HG03378 (cell line): ENCODE results near the gene NATD1.
A peak's percentile ranks its signal among the peaks of the same experiment; 100 is the strongest.

ENCODE experiments used
- ATAC-seq: cut with Tn5 transposase; IDR thresholded peaks from one replicate; pipeline ENCODE4 v1.9.1; 2021; ENCODE audit warnings: mild to moderate bottlenecking, moderate library complexity; ENCODE audit not compliant: unreplicated experiment

The NATD1 gene

GRCh38 chr17:21275579-21276263, 22.5 kb upstream of the NATD1 start:
- peak; percentile 72 for ATAC-seq

DNA sequence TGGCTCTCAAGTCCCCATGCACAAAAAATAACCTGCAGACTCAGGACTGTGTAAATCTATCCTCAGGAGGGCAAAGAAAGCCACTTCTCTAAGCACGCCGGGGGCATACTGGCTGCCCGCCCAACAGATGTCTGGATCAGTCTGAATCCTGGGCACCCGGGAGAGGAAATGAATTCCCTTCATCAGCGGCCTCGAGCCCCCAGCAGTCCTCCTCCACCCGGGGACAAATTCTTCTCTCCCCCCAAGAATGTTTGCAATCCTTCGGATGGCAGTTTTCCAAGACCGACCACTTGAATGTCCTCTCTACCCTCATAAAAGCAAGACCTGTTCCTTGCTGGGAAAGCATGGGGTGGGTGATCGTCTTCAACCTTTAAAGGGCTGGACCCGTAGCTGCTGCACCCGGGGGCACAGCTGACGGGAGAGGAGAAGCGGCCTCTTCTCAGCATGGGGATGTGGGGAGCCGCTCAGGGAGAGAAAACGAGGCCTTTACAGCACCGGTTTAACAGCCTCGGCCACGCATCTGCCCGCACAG, 21.9 kb upstream of the NATD1 start:
- ATAC-seq, result no peak

DNA sequence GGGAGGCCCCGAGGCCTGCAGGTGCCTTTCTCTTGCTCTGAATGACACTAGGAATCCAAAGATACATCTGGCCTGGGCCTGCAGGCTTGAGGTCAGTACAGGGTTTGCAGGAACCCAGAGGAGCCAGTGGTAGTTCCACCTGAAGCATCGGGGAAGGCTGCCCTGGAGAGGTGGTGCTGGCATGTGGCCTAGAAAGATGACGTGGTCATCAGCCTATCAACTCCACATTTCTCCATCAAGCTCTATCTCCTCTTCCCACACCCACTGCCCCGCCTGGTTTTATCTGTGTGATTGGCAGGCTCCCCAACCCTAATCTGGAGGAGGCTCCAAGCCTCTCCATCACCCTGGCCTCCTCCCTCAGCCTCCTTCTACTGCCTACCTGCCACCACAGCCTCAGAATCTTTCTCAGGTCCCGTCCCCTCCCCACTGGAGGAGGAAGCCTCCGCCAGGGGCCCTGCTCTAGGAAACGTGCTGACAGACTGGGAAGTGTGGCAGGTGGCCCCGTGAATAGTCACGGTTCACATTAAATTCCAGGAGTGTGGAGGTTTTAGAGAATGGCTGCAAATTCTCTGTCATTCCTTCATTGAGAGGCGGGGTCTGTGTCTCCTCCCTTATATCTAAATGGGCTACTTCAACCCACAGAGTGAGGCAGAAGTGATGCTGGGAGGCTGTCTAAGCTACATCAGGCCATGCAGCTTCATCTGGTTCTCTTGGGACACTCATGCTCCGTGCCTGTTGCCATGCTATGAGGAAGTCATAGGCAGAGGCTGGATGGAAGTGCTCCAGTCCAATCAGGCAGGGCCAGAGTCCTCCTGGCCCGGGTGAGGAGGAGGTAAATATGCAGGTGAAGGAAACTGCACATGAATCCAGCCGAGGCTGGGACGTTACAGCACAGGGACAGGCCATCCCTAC, 19.9 kb upstream of the NATD1 start:
- ATAC-seq, result no peak

DNA sequence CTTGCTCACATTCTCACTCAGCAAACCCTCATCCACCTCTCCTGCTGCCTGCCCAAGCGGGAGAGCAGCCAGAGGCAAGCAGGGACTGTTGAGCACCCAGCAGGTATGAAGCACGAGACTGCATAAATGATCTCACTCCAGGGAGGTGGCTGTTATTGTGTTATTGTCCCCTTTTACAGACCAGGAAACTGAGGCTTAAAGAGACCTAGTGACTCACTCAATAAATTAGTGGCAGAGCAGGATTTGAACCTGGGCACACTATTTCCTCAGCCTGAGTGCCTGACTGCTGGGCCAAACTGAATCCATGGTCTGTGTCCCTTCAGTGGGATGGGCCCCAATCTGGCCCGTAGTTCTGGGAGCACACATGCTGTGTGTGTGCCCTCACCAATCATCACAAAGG, 19.0 kb upstream of the NATD1 start:
- ATAC-seq, result no peak

DNA sequence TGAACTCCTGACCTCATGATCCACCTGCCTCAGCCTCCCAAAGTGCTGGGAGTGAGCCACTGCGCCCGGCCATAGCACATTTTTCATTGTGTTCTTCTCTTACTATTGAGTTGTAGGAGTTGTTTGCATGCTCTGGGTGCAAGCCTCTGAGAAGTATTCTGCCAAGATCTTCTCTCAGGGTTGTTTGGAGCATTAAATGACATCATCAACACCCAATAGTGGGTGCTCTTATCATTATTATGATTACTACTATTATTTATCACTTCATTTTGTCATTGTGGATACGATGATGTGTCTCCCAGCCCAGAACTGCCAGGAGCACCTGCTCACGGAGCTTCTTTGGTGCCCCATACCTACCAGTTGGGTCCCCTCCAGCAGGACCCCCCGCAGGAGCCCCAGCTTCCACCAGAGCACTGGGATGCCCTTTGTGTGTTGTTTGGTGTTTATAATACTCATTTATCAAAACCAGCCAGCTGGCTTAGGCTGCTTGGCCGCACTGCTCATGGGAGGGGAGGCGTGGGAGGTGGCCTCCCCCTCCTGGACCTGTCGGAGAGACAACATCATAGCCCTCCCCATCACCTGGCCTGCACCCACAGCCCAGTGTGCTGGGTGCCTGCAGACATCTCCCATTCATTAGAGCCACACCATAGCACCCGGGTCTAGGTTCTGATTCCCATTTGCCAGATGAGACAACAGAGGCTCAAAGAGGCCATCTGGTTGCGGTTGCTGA, 18.4 kb upstream of the NATD1 start:
- ATAC-seq, result no peak

DNA sequence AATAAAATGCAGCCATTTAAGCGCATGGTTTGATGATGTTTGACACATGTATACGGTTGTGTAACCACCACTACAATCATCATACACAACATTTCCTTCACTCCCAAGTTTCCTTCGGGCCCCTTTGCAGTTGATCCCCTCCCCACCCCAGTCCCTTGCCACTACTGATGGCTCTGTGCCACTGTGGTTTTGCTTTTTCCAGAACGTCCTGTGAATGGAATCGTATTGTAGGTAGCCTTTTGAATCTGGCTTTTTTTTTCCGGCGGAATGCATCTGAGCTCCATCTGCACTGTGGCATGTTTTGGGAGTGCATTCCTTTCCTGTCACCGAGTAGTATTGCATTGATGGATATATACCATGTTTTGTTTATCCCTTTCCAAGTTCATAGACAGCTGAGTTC, 16.2 kb upstream of the NATD1 start:
- no peak for ATAC-seq

DNA sequence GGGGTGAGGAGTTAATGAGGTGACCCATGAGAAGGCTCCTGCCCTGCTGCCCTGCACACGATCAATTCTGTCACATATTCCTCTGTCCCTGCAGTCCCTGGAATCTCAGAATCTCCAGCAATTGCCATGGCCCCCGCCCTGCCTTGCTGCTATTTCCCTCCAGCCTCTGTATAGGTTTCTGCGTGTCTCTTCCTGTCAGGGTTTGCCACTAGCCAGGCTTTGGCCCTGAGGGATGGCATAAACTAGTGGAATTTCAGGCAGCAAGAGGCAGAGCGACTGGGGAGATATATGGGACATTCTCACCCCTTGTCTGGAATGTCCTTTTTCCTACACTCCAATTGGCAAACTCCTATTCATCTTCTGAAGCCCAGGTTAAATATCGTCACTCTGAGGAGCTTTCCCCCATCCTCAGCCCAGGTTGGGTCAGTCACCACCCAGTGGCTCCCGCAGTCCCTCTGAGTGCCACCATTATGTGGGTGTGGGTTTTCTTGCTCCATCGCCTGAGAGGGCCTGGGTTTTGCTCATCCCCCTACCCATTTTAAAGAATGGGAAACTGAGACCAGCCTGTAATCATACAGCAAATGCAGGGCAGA, 15.5 kb upstream of the NATD1 start:
- no peak for ATAC-seq

- no peak for ATAC-seq
These were observed 10.2 kb upstream of the NATD1 start for GRCh38 chr17:21263376-21263775.

GRCh38 chr17:21262259-21262993, 9.2 kb upstream of the NATD1 start:
- ATAC-seq, result no peak

DNA sequence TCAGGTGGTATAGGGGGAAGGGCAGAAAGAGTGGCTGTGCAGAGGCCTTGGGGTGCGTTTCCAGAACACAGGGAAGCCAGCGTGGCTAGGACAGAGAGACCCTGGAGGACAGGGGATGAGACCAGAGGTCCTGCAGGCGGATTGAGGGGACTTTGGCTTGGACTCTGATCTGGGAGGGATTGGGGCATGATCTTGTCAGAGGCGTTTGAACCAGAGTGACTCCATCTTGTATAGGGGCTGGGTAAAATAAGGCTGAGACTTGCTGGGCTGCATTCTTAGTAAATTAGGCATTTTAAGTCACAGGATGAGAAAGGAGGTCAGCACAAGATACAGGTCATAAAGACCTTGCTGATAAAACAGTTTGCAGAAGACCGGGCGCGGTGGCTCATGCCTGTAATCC, 5.4 kb upstream of the NATD1 start:
- ATAC-seq, result no peak

DNA sequence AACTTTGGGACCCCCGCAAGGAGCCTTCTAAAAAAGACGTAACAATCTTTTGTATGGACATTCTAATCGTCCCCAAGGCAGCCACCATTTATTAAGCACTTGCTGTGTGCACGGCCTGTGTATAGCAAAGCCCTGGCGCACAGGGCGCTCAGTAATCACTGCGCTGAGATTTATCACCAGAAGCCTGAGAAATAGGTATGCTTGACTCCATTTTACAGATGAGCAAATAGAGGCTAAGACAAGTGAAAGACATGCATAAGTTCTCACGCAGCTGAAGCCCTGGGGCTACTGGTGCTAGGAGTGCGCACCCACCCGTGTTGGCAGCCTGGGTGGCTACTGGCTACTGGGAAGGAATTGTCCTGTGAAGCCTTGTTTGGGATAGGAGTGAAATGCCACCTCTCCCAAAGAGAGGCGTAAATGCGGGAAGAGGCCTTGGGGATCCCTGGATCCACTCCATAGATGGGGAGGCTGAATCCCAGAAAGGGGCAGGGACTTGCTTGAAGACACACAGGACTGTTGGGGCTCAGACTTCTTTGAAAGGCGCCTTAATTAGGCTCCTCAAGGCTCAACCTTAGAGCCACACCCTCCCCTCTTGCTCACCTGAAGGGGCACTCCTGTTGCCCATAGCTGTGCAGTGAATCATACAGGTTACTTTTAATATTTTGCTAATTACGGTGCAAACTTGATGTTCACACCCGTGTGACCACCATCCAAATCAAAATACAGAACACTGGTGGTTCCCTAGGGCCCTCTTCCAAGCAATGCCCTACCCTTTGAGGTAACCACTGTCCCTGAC, 634 bp upstream of the NATD1 start:
- ATAC-seq, result no peak

DNA sequence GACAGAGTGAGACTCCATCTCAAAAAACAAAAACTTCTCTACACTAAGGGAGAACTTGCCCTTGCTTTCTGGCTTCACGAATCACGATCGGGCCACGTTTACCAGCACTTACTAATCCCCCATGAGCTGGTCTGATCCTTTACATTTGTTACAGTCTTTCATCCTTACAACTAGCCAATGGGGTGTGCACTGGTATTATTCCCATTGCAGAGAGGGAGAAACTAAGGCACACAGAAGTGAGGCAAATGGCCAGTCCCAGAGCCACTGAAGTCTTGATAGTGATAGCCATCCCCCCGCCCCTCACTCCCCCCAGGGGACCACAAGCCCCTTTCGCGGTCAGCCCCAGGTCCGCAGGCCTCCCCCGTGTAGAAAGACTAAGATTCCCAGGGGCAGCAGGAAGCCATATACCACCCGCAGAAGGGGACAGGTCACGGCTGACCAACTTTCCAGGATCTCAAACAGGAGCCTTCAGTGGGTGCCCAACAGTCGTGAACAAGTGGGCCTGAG, 868 bp downstream of the NATD1 start:
- ATAC-seq, result no peak

DNA sequence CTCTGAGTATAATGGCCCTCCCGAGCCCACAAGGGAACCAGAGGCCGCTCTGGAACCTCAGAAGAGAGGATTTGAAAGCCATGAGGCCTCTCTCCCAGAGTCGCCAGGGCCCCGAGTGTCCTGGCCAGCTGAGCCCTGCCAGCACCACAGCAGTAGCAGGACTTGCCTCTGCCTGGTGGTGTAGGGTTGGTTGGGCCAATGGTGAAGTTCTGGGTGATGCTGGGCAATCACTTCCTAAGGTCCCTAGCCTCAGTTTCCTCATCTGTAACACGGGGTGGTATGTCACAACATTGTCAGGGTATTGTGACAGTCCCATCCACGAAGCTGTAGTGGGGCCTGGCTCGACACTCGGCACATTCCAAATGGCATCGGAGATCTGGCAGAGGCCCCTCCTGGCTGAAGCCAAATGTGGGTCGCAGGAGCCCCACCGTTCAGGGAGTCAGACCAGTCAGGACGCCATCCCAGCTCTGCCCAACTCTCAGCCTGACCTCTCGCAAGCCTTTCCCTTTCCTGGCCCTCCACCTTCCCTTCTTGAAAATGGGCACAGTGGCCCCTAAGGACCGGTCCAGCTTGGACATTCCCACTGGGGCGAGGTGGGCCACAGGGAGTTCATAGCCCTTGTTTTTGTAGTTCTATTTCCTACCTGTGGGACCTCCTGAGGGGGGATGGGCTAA, 1.7 kb downstream of the NATD1 start:
- ATAC-seq, result no peak

DNA sequence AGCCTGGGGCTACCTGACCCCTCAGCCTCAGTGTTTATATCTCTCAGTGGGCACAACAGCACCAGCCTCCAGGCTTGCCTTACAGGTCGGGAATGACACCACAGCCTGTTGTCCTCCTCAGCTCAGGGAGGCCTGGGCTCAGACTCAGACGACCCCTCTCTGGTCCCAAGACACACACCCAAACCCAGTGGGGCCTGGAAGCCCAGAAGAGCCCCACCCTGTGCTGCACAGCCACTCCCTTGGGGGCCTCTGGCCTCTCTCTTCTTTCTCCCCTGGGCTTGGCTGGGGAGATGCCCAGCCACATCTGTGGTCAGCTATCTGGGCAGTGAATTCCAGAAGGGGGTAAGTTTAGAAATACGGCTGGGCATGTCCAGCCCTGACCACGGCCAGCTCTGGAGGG, 2.4 kb downstream of the NATD1 start:
- no peak for ATAC-seq

DNA sequence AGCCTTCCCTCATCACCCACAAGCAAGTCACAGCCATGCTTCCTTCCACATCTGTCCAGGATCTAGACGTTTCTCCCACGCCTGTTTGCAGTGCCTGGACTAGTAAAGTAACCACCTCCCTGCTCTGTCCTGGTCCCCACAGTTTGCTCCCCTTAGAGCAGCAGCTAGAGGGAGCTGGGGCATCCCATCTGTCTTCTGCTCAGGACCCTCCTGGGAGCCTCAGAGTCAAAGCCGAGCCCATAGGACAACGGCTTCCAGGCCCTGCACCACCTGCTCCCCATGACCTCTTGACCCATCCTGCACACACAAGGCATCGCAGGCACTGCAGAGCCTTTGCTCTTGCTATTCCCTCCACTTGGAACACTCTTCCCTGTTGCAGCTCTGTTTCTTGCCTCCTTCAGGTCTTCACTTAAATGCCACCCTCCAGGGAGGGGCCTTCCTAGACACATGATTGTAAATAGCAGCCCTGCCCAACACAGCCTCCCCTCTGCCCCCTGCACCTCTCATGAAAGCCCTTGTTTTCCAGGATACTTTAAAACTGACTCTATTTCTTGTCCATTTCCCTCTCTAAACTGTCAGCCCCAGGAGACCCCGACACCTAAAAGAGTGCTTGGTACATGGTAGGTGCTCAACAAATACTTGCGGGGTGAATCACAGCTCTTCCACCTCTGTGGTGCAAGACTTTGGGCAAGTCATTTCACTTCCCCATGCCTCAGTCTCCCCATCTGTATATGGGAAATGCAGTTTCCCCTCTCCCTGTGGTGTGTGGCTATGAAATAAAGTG, 3.1 kb downstream of the NATD1 start:
- no peak for ATAC-seq

GRCh38 chr17:21249086-21249795, 4.0 kb downstream of the NATD1 start:
- no peak for ATAC-seq

DNA sequence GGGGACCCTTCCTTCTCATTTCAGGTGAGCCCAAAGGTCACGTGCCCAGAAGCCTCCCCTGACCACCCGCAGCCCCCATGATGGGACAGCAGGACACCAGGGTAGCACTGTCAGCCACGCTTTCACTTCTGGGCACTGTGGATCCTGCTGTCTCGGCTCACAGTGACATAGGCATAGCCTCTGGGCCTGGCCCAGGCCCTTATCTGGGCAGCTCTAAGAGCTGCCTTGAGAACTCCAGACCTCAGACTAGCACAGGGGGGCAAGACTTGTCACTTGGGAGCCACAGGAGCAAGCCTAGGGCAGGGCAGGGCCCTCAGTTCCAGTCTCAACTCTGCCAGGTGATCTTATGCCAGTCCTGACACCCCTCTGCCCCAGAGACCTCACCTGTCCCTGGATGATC, 4.7 kb downstream of the NATD1 start:
- ATAC-seq, result no peak
